GM13976 (cell line): ENCODE results near the gene ALAS1.
"Not testable (repeated sequence)": the region's sequence is repeated elsewhere in the genome, so short reads cannot be mapped to it uniquely, and the experiment has no call there.

Source experiments
- DNase-seq: peaks from one replicate; pipeline ENCODE4 v3.0.0; 2012; ENCODE audit warnings: low spot score
- CTCF ChIP-seq: IDR thresholded peaks from 2 replicates; pipeline ENCODE4 v1.5.1; 2012; ENCODE audit warnings: borderline replicate concordance, mild to moderate bottlenecking; ENCODE audit not compliant: insufficient read depth; ENCODE audit errors: extremely low read depth, missing control alignments, control extremely low read depth
- in situ Hi-C: fragments of 300-500 bp; cut with MboI; formaldehyde crosslinking; loops from one replicate; pipeline ENCODE4 v1.12.0; 2022; ENCODE audit warnings: low sequenced_read_pairs, mixed read lengths, inconsistent platforms; ENCODE audit not compliant: unreplicated experiment

Gene ALAS1

GRCh38 chr3:52176951-52177700, 20.8 kb upstream of the ALAS1 start:
- TF ChIP-seq CTCF, result no peak
- DNase-seq, result no peak
- in situ Hi-C loops, result no loop called here

- in situ Hi-C loops, result no loop called here
- DNase-seq, result no peak
- TF ChIP-seq CTCF, result no peak
Observed at GRCh38 chr3:52177701-52178042, 20.3 kb upstream of the ALAS1 start.

- in situ Hi-C loops, DNase-seq: not testable (repeated sequence)
Observed at GRCh38 chr3:52178126-52178525, 19.8 kb upstream of the ALAS1 start.

- no peak for DNase-seq
- no peak for TF ChIP-seq CTCF
- in situ Hi-C loops, result no loop called here
Observed at GRCh38 chr3:52178537-52178936, 19.4 kb upstream of the ALAS1 start.

- TF ChIP-seq CTCF, result no peak
- no peak for DNase-seq
- in situ Hi-C loops, result no loop called here
Observed at GRCh38 chr3:52181543-52181942, 16.4 kb upstream of the ALAS1 start.

- DNase-seq, result no peak
- in situ Hi-C loops, result no loop called here
- no peak for TF ChIP-seq CTCF
Observed at GRCh38 chr3:52182196-52182595, 15.8 kb upstream of the ALAS1 start.

- no peak for DNase-seq
- in situ Hi-C loops, result no loop called here
- TF ChIP-seq CTCF, result no peak
Observed at GRCh38 chr3:52182691-52183090, 15.3 kb upstream of the ALAS1 start.
